ENCODE results near the gene RPL39L.

DNA sequence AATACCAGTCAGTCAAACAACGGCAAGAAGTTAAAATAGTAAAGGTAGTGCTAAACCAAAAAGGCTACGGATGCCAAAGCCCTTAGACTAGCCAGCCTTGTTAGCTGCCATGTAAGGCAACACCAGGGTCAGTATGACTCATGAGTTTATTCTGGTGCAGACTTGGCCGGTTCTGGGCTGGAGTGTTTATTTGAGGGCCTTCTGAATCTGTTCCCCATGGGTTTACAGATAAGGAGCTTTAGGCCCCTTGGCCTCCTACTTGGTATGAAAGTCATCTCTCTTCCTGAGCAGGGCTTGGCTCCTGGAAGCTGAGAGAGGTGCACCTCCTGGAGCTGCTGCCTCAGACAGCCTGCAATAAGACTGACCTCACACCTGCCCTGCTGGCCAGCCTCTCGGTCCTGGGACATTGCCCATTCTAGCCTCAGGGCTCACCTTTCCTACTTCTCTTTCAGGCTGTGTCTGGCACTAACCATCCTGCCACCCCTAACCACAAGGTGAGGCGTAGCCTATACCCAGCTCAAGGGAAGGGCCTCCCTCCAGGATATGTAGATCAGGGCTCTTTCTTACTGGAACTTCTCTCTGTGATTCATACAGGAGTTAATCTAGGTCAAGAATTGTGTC, 47.6 kb upstream of the RPL39L start:
- TF ChIP-seq CTCF (IDR thresholded peaks at IDR 0.05) (no peak), POLR2AphosphoS5 (IDR thresholded peaks at IDR 0.05) (peak in 3 of 4 donors; percentile 39 to 43 (median 39)), EP300 (IDR thresholded peaks at IDR 0.05) (peak in 2 of 4 donors; percentile 10 to 15), POLR2A (IDR thresholded peaks at IDR 0.05) (no peak)
